Measurements from ENCODE around the gene SEMA7A. TPM values are rescaled to one million over a fixed set of nuclear protein-coding genes. Genes with fewer than 3 reads are reported as not detected.

SEMA7A gene
- total and polyA plus RNA-seq, 9 of the 15 experiments (the other 6 are each of a cell fraction or from before 2014, with no cell fraction given): 0.04 to 8.2 (median 5.4) TPM; not detected in 1

- TF ChIP-seq, protein P1, sequence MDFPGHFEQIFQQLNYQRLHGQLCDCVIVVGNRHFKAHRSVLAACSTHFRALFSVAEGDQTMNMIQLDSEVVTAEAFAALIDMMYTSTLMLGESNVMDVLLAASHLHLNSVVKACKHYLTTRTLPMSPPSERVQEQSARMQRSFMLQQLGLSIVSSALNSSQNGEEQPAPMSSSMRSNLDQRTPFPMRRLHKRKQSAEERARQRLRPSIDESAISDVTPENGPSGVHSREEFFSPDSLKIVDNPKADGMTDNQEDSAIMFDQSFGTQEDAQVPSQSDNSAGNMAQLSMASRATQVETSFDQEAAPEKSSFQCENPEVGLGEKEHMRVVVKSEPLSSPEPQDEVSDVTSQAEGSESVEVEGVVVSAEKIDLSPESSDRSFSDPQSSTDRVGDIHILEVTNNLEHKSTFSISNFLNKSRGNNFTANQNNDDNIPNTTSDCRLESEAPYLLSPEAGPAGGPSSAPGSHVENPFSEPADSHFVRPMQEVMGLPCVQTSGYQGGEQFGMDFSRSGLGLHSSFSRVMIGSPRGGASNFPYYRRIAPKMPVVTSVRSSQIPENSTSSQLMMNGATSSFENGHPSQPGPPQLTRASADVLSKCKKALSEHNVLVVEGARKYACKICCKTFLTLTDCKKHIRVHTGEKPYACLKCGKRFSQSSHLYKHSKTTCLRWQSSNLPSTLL (IDR thresholded peaks at IDR 0.05): no peak
- TF ChIP-seq ILF3 (IDR thresholded peaks at IDR 0.05; ENCODE audit: borderline replicate concordance) (no peak), GTF2A2 (tag; IDR thresholded peaks at IDR 0.05) (no peak), KLF1 (tag; IDR thresholded peaks at IDR 0.05) (no peak; the same call in 1 of the 2 replicates), EWSR1 (IDR thresholded peaks at IDR 0.05; ENCODE audit: borderline replicate concordance, low read depth, partially characterized antibody) (no peak), ZNF316 (IDR thresholded peaks at IDR 0.05) (no peak), FIP1L1 (IDR thresholded peaks at IDR 0.05; ENCODE audit: low read depth, low read length, poor library complexity, severe bottlenecking) (no peak), ZBED1 (IDR thresholded peaks at IDR 0.05) (no peak), MAFK (IDR thresholded peaks at IDR 0.05; ENCODE audit: low read length) (no peak), CREB3L1 (IDR thresholded peaks at IDR 0.05; ENCODE audit: borderline replicate concordance, low read depth) (no peak), SMARCA5 (IDR thresholded peaks at IDR 0.05) (no peak), PTBP1 (IDR thresholded peaks at IDR 0.05; ENCODE audit: low read depth, low read length) (no peak), PHB (CRISPR knock-in tag; IDR thresholded peaks at IDR 0.05) (no peak), IFI16 (CRISPR knock-in tag; IDR thresholded peaks at IDR 0.05) (no peak), EGR1 (conservative IDR thresholded peaks at IDR 0.05) (peak; percentile 35; the same call in 1 of the 2 replicates), SIN3B (IDR thresholded peaks at IDR 0.05; ENCODE audit: low read depth) (no peak)
- TF ChIP-seq, protein P2, sequence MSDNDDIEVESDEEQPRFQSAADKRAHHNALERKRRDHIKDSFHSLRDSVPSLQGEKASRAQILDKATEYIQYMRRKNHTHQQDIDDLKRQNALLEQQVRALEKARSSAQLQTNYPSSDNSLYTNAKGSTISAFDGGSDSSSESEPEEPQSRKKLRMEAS (CRISPR knock-in tag; IDR thresholded peaks at IDR 0.05): peak; percentile 42
- TF ChIP-seq, protein P3, sequence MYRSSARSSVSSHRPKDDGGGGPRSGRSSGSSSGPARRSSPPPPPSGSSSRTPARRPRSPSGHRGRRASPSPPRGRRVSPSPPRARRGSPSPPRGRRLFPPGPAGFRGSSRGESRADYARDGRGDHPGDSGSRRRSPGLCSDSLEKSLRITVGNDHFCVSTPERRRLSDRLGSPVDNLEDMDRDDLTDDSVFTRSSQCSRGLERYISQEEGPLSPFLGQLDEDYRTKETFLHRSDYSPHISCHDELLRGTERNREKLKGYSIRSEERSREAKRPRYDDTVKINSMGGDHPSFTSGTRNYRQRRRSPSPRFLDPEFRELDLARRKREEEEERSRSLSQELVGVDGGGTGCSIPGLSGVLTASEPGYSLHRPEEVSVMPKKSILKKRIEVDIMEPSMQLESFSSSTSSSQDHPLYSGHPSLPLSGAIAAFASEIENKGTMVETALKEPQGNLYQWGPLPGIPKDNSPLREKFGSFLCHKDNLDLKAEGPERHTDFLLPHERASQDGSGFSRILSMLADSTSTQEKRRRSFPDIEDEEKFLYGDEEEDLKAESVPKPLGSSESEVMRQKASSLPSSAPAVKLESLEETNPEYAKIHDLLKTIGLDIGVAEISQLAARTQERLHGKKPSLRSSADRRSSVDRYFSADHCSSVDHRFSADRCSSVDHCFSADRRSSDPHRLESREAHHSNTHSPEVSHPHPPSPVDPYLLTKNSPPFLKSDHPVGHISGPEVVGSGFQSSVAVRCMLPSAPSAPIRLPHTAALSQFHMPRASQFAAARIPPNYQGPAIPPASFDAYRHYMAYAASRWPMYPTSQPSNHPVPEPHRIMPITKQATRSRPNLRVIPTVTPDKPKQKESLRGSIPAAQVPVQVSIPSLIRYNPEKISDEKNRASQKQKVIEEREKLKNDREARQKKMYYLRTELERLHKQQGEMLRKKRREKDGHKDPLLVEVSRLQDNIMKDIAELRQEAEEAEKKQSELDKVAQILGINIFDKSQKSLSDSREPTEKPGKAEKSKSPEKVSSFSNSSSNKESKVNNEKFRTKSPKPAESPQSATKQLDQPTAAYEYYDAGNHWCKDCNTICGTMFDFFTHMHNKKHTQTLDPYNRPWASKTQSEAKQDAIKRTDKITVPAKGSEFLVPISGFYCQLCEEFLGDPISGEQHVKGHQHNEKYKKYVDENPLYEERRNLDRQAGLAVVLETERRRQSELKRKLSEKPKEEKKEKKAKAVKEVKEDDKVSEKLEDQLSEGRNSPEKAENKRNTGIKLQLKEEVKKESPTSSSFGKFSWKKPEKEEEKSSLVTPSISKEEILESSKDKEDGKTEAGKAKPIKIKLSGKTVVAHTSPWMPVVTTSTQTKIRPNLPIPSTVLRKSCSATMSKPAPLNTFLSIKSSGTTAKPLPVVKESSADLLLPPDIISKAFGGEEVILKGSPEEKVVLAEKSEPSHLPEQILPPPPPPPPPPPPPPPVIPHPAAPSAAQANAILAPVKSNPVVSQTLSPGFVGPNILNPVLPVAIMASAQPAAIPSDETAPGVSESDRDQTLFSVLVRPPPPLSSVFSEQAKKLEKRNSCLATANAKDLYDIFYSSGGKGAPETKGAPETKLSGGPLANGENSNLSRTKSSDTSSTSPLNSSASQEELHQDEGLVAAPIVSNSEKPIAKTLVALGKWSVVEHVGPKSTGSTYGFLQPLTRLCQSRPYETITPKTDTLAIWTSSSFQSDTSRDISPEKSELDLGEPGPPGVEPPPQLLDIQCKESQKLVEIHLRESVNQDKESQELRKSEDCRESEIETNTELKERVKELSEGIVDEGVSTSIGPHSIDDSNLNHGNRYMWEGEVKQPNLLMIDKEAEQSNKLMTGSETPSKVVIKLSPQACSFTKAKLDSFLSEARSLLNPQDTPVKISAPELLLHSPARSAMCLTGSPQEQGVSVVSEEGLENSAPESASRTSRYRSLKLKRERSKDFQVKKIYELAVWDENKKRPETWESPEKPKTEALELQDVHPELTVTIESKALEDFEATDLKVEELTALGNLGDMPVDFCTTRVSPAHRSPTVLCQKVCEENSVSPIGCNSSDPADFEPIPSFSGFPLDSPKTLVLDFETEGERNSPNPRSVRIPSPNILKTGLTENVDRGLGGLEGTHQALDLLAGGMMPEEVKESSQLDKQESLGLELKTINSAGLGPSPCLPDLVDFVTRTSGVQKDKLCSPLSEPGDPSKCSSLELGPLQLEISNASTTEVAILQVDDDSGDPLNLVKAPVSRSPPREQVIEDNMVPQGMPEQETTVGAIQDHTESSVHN (IDR thresholded peaks at IDR 0.05; ENCODE audit: borderline replicate concordance in 1 of 2, low read depth in 1 of 2): no peak
Observed at GRCh38 chr15:74406992-74407705, 26.6 kb downstream of the SEMA7A start (continued).

Measured in K562 (cell line).